Measurements from ENCODE around the gene BECN2.

Gene BECN2

DNA sequence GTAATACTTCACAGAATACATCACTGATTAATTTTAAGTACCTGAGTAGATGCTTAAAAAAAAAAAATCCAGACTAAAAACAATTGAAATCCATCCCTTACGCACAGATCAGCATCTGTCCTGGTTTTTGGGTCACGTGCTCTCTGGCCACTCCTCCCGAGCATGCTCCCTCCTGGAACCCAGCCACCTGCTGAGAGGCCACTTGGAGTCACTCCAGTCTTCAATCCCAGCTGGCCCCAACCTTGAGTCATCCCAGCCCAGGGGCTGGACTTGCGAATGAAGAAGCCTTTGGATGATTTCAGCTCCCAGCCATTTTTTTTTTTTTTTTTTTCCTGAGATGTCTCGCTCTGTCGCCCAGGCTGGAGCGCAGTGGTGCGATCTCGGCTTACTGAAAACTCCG, 32.5 kb downstream of the BECN2 start:
- DNase-seq = no peak
- H3K4me1 ChIP-seq (ENCODE audit: insufficient read depth, low read length) = no peaks in the 10 kb centered on the region
- H3K9ac ChIP-seq (ENCODE audit: low read depth, low read length) = no peak overlapping the region
- H3K27ac ChIP-seq (ENCODE audit: low read length) = no peak overlapping the region
- no peaks in the 10 kb centered on the region for H3K79me2 ChIP-seq (ENCODE audit: insufficient read depth, low read length)
- H3K4me3 ChIP-seq (ENCODE audit: low read depth in 1 of 2, low read length in 2 of 2) = no peak overlapping the region
- H4K20me1 ChIP-seq (ENCODE audit: insufficient read depth, low read length) = no peaks in the 10 kb centered on the region
- H3K4me2 ChIP-seq (ENCODE audit: insufficient read depth, low read length) = no peak overlapping the region
- ATAC-seq (ENCODE audit: insufficient read depth, low read depth) = no peak
- no peaks in the 10 kb centered on the region for H3K36me3 ChIP-seq (ENCODE audit: insufficient read depth, low read length)
- H3K9me3 ChIP-seq (ENCODE audit: insufficient read depth, low read length, severe bottlenecking) = no peaks in the 10 kb centered on the region
- TF ChIP-seq EZH2 (IDR thresholded peaks at IDR 0.05; ENCODE audit: borderline replicate concordance, low read depth, low read length, severe bottlenecking) = no peak
- TF ChIP-seq, protein P1, sequence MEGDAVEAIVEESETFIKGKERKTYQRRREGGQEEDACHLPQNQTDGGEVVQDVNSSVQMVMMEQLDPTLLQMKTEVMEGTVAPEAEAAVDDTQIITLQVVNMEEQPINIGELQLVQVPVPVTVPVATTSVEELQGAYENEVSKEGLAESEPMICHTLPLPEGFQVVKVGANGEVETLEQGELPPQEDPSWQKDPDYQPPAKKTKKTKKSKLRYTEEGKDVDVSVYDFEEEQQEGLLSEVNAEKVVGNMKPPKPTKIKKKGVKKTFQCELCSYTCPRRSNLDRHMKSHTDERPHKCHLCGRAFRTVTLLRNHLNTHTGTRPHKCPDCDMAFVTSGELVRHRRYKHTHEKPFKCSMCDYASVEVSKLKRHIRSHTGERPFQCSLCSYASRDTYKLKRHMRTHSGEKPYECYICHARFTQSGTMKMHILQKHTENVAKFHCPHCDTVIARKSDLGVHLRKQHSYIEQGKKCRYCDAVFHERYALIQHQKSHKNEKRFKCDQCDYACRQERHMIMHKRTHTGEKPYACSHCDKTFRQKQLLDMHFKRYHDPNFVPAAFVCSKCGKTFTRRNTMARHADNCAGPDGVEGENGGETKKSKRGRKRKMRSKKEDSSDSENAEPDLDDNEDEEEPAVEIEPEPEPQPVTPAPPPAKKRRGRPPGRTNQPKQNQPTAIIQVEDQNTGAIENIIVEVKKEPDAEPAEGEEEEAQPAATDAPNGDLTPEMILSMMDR (IDR thresholded peaks at IDR 0.05; ENCODE audit: borderline replicate concordance, extremely low read depth, low read length, poor library complexity, severe bottlenecking) = no peak
- H3K27me3 ChIP-seq (ENCODE audit: insufficient read depth, low read length, poor library complexity) = no peaks in the 10 kb centered on the region
- no peak overlapping the region for H2AFZ ChIP-seq (ENCODE audit: low read depth, low read length)

DNA sequence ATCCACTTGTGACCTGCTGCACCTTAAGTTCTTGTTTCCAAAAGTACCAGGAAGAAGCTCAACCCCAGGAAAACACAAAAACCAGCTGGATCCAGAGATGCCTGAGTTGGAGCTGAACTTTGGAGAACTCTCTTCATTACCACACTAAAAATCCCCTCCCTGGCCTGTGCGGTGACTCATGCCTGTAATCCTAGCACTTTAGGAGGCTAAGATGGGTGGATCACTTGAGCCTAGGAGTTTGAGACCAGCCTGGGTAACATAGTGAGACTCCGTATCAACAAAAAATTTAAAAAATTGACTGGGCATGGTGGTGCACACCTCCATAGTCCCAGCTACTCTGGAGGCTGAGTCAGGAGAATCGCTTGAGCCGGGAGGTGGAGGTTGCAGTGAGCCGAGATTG, 35.2 kb downstream of the BECN2 start:
- Histone ChIP-seq H4K20me1 (ENCODE audit: insufficient read depth, low read length) (no peaks in the 10 kb centered on the region), H2AFZ (ENCODE audit: low read depth, low read length) (no peak overlapping the region), H3K27me3 (ENCODE audit: insufficient read depth, low read length, poor library complexity) (no peaks in the 10 kb centered on the region), H3K79me2 (ENCODE audit: insufficient read depth, low read length) (no peaks in the 10 kb centered on the region), H3K36me3 (ENCODE audit: insufficient read depth, low read length) (no peaks in the 10 kb centered on the region), H3K27ac (ENCODE audit: low read length) (no peak overlapping the region), H3K9ac (ENCODE audit: low read depth, low read length) (no peak overlapping the region), H3K4me3 (ENCODE audit: low read depth in 1 of 2, low read length in 2 of 2) (no peak overlapping the region), H3K4me1 (ENCODE audit: insufficient read depth, low read length) (no peaks in the 10 kb centered on the region), H3K9me3 (ENCODE audit: insufficient read depth, low read length, severe bottlenecking) (no peaks in the 10 kb centered on the region), H3K4me2 (ENCODE audit: insufficient read depth, low read length) (no peak overlapping the region)
- TF ChIP-seq, protein P1 (IDR thresholded peaks at IDR 0.05; ENCODE audit: borderline replicate concordance, extremely low read depth, low read length, poor library complexity, severe bottlenecking) = no peak
- no peak for TF ChIP-seq EZH2 (IDR thresholded peaks at IDR 0.05; ENCODE audit: borderline replicate concordance, low read depth, low read length, severe bottlenecking)
- no peak for ATAC-seq (ENCODE audit: insufficient read depth, low read depth)
- no peak for DNase-seq

DNA sequence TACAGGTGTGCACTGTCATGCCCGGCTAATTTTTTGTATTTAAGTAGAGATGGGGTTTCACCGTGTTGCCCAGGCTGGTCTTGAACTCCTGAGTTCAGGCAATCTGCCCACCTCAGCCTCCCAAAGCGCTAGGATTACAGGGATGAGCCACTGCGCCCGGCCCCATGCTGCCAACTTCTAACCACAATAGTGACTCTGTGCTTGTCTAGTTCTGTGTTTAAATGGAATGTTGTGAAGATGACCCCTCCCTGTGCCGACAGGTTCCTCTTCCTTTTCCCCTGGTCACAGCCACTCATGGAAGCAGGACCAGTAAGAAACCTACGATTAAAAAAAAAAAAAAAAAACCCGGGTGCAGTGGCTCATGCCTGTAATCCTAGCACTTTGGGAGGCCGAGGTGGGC, 36.6 kb downstream of the BECN2 start:
- no peak for DNase-seq

More for the DNA sequence above, 36.6 kb downstream of the BECN2 start:
- Histone ChIP-seq H3K27ac (ENCODE audit: low read length) (no peak overlapping the region), H4K20me1 (ENCODE audit: insufficient read depth, low read length) (no peaks in the 10 kb centered on the region), H3K4me3 (ENCODE audit: low read depth in 1 of 2, low read length in 2 of 2) (no peak overlapping the region), H3K79me2 (ENCODE audit: insufficient read depth, low read length) (no peaks in the 10 kb centered on the region), H2AFZ (ENCODE audit: low read depth, low read length) (no peak overlapping the region), H3K9ac (ENCODE audit: low read depth, low read length) (no peak overlapping the region), H3K9me3 (ENCODE audit: insufficient read depth, low read length, severe bottlenecking) (no peaks in the 10 kb centered on the region), H3K36me3 (ENCODE audit: insufficient read depth, low read length) (no peaks in the 10 kb centered on the region), H3K4me1 (ENCODE audit: insufficient read depth, low read length) (no peaks in the 10 kb centered on the region), H3K27me3 (ENCODE audit: insufficient read depth, low read length, poor library complexity) (no peaks in the 10 kb centered on the region), H3K4me2 (ENCODE audit: insufficient read depth, low read length) (no peak overlapping the region)
- TF ChIP-seq, protein P1 (IDR thresholded peaks at IDR 0.05; ENCODE audit: borderline replicate concordance, extremely low read depth, low read length, poor library complexity, severe bottlenecking) = no peak
- TF ChIP-seq EZH2 (IDR thresholded peaks at IDR 0.05; ENCODE audit: borderline replicate concordance, low read depth, low read length, severe bottlenecking) = no peak
- no peak for ATAC-seq (ENCODE audit: insufficient read depth, low read depth)
